Measurements from ENCODE around the gene DDX49.
"Not testable (repeated sequence)": the region's sequence is repeated elsewhere in the genome, so short reads cannot be mapped to it uniquely, and the experiment has no call there.

The DDX49 gene

DNA sequence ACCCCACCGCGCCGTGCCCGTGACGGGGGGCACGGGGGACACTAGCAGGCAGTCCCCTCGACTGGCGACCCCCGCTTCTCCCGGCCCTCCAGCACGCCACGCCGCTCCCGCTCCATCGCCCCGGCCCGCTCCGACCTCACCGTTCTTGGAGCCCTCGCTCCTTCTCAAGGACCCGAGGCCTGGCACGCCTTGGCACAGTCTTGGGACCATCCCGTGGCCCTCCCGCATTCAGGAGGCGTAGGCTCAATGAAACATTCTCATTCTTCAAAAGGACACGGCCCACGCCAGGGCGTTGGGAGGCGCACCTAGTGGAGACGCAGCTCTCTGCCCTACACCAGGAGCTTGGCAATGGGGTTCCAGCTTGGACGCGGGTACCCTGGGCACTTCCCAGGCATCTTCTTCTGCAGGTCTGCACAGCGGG is 23.1 kb upstream of the DDX49 start:
- peak; percentile 49 for DNase-seq

DNA sequence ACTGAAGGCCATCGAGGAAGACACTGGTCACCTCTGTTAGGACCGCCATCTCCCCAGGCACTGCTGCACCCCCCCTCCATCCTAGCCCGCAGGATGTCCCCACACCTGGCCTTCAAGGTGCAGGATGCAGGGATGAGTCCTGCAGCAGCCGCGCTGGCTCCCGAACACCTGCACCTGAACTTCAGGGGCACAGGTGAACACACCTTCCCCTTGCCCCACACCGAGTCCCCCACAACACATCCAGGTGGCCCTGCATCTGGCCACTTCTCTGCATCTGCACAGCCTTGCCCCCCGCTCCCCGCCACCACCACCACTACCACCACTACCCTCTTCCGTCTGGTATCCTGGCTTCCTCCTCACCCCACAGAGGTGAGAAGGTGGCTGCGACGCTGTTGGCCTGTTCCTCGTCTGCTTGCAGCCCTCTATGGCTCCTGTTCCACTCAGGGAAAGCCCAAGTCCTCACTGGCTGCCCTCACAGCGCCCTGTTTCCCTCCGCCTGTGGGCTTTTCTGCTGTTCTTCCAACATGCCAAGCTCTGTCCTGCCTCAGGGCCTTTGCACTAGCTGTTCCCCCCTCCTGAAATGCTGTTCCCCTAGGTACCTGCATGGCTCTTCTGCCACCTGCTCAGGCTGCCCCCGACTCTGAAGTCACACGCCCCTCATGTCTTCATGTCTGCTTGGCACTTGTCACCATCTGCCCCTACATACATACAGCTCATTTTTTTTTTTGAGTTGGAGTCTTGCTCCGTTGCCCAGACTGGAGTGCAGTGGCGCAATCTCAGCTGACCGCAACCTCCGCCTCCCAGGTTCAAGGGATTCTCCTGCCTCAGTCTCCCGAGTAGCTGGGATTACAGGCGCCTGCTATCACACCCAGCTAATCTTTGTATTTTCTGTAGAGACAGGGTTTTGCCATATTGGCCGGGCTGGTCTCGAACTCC is 22.2 kb upstream of the DDX49 start:
- DNase-seq: no peak

DNA sequence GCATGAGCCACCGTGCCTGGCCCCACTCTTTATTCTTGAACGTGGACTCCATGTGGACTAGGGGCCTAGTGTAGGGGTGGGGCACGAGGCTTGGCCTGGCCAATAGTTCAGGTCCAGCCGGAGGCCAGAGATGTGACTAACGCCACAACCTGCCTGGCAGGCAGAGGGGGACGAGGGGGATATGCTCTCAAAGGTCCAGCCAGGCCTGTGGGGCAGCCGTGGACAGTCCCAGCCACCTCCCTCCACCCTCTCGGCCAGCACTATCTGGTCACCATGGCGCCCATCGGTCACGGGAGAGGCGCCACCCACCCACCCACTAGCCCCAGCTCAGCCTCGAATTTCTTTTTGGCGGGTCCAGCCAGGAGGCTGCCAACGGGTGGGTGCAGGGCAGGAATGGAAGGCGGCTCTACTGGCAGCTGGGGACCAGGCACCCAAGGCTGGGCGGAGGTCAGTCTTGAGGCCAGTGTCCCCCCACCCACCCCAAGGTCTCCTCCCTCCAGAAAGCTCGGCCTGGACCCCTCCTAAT is 21.4 kb upstream of the DDX49 start:
- DNase-seq: no peak

DNA sequence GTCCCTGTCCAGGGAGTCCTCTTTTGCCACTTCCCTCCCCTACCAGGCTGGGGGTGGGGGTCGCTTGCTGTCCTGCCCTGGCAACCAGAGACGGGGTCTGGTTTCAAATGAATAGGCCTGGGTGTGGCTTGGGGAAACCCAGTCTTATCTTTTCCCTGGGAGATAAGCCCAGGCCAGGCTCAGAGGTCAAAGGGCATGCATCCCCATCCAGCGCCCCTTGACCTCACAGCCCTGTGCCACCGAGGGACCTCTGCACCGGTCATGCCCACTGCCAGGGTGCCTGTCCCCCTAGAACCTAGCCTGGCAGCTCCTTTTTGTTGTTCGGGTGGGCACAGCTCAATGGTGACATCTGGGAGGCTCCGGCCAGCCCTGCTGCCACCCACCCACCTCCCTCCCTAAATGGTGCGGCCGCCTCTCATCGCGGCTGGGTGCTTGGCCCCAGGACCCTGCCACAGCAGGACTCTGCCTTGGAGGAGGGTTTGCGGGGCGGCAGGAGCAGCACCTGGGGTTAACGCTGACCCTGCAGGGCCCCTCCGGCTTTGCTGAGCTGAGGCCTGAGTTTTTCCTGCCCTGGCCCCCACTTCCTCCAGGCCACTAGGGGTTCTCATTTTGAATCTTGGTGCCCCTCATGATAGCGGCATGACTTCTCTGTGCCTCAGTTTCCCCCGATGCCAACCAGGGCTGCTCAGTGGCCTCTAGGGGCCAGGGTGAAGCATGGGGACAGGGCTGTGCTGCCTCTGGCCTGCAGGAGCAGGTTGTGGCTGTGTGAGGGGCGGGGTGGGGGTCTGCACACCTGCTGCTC is 20.7 kb upstream of the DDX49 start:
- DNase-seq: no peak

DNA sequence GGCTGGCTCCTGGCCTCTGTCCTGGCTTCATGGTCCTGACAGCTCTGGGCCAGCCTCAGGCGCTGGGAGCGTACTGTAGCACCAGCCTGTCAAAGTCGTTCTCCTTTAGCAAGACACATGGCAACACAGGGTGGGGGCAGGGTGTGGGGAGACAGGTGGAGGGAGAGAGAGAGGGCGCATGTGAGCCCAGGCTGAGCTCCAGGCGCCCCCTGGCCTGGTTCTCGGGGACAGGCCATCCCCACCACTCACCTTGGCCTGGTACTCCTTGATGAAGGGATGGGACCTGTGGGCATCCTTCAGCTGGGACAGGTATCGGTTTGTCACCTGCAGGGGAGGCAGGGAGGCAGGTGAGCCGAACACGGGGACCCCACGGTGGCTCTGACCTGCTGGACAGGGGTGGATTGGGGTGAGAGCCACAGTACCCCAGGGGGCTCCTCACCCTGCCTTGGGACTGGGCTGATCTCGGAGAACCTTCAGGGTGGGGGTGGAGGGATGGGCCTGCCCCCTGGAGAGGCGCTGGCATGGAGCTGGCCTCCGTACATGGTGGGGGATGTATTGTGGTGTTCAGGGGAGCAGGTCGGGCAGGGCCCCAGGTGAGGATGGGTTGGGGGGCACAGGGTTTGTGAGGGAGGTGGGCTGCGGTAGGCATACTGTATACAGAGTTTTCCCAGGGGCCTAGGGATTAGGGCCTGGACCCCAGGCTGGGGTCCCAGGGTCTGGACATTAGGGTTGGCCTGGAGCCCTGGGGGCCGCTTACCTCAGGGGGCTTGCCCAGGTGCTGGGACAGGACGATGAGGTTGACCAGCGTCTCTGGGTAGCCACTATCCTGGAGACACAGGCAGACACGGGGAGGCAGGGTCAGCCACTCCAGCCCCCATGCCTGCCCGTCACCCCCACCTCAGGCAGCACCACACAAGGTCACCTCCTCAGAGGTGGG is 19.6 kb upstream of the DDX49 start:
- no peak for DNase-seq

DNA sequence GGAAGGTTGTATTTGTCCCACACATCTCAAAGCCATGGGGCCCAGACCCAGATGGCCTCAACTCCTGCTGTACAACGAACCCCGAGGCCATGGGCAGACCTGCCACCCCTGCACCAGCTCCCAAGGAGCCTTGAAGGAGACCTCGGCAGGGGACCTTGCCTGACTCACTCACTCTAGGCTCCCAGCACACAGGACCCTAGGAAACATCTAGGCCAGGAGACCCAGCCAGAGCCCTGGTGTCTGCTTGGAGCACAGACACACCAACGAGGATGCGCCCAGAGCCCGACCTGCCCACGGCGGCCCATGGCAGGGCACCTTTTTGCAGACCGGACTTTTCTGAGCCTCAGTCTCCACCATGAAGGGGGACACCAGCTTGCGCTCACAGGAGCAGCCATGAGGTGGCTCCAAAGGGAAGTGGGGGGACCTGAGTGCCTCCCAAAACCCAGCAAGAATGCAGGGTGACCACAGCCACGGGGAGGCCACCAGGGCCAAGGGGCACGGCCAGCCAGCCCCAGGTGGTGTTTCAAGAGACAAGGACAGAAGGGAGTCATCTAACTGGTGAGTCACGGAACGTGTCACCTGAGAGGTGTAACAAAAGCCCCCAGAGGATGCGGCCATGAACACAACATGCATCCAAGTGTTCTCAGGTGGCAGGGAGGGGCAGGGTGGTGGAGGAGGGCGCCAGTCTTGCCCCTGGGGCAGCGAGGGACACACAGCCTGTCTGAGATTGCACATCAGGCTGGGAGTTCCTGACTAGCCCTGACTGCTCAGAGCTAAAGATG is 18.6 kb upstream of the DDX49 start:
- no peak for DNase-seq

DNA sequence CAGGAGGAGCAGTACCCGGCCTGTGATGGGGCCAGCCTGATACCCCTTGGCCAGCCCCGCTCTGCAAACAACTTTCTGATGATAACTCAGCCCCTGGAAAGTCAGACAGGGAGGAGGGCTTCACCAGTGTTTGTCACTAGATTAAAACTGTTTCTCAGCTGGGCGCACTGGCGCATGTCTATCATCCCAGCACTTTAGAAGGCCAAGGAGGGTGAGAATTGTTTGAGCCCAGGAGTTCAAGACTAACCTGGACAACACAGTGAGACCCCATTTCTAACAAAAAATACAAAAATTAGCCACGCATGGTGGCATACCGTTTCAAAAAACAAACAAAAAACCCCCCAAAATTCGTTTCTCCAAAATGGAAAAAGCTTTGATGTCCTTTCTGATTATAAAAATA is 18.0 kb upstream of the DDX49 start:
- DNase-seq: no peak

DNA sequence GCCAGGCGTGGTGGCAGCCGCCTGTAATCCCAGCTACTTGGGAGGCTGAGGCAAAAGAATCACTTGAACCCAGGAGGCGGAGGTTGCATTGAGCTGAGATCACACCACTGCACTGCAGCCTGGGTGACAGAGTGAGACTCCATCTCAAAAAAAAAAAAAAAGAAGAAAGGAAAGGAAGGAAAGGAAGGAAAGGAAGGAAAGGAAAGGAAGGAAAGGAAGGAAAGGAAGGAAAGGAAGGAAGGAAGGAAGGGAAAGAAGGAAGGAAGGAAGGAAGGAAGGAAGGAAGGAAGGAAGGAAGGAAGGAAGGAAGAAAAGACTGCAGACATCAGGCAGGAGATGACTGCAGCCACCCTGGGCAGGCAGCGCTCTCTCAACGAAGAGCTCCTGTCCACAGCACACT is 17.0 kb upstream of the DDX49 start:
- not testable (repeated sequence) for DNase-seq

DNA sequence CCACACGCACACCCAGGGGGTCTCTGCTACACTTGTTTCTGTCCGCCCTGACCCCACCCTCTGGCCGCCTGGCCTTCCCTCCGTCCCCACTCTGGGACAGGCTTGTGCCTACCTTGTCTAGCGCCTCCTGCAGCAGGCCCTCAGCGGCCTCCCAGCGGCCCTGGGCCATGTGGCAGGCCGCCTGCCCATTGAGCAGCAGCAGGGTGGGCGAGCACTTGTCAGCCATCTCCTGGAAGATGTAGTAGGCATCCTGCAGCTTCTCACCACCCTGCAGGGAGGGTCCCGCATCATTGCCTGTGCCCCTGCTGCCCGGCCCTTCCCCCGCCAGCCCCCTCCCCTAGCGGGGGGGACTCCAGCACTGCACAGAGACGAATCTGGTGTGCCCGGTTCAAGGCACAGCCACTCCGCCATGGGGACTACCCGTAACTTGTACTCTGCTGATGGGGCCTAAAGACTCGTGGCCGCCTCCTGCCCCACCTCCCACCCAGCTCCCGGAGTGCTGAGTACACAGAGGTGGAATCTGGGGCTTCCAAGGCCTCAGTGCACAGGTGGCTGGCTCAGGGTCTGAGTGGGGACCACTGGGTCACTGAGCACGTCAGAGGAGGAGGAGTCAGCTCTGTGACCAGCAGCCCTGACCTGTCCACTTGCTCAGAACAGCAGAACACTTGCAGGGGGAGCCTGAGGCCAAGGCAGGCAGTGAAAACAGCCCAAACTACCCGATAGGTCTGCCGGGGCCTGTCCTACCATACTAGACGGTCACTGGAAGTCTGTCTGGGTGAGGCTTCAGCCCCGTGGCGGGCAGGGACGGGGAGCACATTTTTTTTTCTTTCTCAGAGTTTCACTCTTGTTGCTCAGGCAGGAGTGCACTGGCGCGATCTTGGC is 16.1 kb upstream of the DDX49 start:
- no peak for DNase-seq

DNA sequence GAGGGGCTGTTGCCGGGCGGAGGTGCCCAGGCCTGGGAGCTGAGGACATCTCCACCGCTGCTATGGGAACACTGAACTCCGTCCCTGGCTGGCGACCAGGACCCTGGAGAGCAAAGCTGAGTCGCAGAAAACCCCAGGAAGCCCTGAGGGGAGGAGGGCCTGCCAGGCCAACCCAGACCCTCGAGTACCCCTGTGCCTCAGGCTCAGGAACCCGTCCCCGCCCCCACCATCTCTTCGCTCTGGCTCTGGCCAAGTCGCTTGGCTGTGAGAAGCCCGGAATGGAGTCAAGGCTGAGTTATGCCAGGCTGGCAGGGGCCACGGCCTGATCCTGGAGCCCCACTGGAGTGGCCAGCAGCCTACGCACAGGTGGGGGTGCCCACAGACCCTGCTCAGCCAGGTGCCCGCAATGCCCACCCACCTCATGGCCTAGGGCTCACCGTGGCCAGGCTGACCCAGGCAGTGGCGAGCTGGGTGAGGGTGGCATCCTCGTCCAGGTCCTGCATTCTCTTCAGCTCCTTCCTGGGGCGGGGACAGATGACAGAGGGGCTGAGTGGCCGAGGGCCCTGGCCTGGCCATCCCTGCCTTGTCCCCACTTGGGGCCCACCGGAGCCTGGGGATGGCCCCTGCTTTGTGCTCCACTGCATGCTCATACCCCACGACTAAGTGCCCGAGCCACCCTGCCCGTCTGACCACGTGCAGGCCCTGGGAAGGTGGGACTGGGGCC is 15.0 kb upstream of the DDX49 start:
- no peak for DNase-seq

DNA sequence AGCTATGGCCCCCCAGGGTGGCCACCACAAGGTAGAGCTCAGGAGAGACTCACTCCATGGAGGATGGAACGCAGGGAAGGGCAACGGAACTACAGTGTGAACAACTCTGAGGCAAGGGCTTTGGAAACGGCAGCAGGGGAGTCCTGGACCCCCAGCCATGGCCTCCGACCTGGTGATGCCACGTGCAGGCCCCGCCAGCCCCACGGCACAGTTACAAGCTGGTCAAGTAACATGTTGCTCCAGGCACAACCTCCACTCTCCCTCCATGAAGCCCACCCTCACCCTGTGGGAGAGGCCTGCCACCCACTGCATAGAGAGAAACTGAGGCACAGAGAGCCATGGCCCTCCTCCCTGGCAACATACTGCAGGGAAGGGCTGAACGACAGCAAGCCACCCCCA is 14.5 kb upstream of the DDX49 start:
- no peak for DNase-seq

DNA sequence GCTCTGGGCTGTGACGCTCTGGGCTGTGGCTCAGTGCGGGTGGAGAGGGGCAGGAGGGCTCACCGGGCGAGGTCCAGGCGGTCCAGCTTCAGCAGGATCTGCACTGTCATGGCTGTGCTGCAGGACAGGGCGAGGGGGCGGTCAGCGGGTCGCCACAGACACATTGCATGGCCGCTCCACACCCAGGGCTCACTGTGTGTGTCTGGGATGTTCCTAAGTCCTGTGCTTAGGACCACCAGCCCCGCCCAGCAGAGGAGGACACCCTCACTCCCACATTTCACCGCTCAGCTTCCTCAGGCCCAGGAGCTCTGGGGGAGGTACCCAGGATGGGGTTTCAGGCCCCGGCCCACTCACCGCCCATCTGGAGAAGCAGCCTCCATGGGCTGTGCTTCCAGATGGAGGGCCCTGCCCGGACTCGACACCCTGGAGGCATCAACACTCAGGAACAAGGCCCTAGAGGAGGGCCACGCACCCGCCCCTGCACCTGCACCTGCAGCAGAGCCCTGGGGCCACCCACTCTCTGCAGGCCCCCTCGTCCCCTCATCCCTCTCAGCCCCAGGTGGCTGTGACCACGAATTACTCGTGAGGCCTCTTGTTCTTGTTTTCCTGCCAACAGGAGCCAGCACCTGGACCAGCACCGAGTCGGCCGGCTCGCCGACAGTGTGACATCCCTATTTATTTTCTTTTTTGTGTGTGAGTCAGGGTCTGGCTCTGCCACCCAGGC is 13.8 kb upstream of the DDX49 start:
- no peak for DNase-seq

DNA sequence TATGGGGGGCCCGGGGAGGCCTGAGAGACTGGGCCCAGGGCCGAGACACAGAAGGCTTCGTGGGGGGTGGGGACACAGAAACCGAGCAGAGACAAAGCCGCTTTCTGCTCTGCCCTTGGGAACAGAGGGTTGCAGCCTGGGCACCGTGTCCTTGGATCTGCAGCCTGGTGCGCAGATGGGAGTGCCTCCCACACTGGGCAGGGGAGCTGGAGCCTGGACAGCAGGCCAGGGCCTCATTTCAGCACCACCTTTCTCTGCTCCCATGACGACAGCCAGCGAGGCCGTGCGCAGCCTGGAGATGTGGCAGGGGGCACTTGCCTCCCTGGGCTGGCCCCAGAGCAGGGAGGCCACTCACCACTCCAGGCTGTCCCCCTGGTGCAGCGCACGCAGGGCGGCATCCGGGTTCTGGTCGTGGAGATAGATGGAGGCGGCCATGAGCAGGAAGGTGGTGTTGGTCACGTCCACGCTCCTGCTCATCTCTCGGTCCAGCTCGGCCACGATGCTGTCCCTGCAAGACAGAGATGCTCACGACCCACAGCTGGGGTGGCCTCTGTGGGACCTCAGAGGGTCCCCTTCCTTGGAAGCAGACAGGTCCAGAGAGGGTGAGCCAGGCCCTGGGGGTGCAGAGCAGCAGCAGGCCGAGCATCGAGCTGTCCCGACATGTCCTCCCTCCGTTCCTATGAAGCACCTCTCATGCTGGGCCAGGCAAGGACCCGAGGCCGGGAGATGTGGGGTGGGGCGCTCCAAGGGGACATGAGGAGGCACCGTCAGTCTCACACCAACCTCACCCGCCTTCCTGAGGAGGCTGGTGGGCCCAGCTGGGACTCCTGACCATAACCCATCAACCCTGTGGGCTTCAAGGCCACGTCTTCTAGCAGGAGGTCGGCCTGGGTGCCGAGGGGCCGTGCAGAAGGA is 12.7 kb upstream of the DDX49 start:
- no peak for DNase-seq

DNA sequence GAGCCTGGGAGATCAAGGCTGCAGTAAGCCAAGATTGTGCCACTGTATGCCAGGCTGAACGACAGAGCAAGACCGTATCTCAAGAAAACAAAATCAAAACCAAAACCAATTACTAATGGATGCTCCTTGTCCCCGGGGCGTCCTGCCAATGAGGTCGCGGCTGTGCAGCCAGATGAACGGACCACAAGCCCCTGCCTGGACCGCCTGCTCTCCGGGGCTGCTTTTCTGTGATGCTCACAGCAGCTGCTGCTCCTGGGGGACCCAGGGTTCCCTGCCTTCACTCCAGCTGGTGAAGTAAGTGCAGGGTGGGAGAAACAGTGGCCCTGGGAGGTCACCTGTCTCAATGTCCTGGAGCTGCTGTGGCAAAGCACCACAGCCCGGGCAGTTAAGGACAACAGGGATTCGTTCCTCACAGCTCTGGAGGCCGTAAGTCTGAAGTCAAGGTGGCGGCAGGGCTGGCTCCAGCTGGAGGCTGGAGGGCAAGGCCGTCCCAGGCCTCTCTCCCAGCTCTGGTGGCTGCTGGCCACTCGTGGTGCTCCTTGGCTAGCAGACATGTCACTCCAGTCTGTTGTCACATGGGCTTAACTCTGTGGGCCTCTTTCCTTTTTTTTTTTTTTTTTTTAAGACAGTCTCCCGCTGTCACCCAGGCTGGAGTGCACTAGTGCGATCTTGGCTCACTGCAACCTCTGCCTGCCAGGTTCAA is 10.4 kb upstream of the DDX49 start:
- no peak for DNase-seq

DNA sequence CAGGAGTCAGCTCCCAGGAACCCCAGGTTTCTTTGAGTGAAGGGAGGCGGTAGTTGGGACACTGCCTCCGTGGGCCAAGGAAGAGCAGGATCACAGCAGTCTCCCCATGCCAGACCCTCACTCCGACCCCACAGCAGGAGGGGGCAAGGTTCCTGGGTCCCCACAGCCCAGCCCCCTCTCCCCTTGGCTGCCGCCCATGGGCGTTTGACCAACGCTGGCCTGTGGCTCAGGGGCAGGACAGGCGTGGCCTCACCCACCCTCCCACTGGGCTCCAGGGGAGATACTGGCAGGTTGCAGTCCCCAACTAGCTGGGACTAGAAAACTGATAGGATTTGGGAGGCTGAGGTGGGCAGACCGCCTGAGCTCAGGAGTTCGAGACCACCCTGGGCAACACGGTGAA is 9.5 kb upstream of the DDX49 start:
- no peak for DNase-seq

DNA sequence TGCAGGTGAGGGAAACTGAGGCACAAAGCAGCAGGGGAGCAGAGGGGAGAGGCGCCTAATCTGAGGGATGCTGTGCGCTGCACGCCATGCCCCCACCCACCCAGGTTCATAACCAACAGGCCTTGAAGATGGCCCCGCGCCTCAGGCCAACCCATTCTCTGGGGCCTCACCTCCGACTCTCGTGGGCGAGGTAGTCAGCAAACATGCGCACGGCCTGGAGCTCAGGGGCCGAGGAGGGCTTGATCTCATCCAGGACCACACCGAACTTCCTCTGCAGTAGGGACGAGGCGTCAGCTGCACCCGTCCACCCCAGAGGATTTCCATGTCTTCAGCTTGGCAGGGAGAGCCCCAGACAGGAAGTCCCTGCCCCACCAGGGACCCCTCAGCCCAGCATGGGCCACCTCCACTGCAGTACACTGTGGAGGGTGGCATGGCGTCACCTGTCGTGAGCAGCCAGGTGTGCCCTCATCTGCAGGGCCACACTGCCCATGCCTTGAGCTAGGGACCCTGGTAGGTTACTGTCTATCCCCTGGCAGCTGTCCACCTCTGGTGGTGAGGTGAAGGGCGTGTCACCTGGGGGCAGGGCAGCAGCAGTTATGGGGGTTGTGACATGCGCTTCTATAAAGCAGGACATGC is 8.6 kb upstream of the DDX49 start:
- DNase-seq: no peak

DNA sequence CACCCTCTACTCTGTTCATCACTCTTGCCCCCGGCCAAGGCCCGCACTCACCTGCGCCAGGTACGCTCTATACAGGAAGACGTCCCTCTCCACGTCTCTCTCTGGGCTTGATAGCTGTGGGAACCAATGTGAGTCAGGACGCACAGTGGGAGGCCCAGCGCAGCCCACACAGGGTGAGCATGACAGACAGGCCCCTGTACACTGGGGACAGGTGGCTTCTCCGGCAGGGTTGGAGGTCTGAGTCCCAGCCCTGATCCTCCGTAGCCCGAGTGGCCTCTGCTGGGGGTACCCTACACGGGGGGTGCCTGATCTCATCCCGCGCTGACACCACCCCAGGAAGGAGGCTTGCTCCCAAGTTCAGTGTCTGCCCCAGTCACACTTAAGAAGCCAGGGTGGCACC is 6.6 kb upstream of the DDX49 start:
- no peak for DNase-seq

Measured in retina (tissue), 1 donor.